Activated effector memory CD4-positive, alpha-beta T cell treated with anti-CD3 and anti-CD28 coated beads, Interleukin-2, amount 50 U/mL, for 16 hours (primary cell): ENCODE data around the gene NECTIN3.

Experiments used
- DNase-seq: peaks from one replicate; pipeline ENCODE4 v3.0.0-alpha.2; 2020

Gene NECTIN3

GRCh38 chr3:111071257-111072030 is at the start of gene NECTIN3:
NECTIN3 (plus strand) TSS chr3:111071816; CDS start chr3:111072018, 202 bp downstream.
- peak; percentile 95 for DNase-seq

GRCh38 chr3:111027868-111028267 is 43.7 kb upstream of the NECTIN3 start:
- no peak for DNase-seq

- DNase-seq = no peak
These were observed 40.1 kb upstream of the NECTIN3 start for GRCh38 chr3:111031538-111031937.

GRCh38 chr3:111032677-111033076 is 38.9 kb upstream of the NECTIN3 start:
- DNase-seq = no peak

GRCh38 chr3:111033470-111034050 is 38.1 kb upstream of the NECTIN3 start:
- no peak for DNase-seq

- no peak for DNase-seq
These were observed 36.3 kb upstream of the NECTIN3 start for GRCh38 chr3:111035316-111035715.

GRCh38 chr3:111035902-111036301 is 35.7 kb upstream of the NECTIN3 start:
- DNase-seq = no peak

- DNase-seq = no peak
These were observed 30.7 kb upstream of the NECTIN3 start for GRCh38 chr3:111040959-111041358.

GRCh38 chr3:111045564-111045963 is 26.1 kb upstream of the NECTIN3 start:
- no peak for DNase-seq

- no peak for DNase-seq
These were observed 24.6 kb upstream of the NECTIN3 start for GRCh38 chr3:111047042-111047441.

GRCh38 chr3:111047812-111048435 is 23.7 kb upstream of the NECTIN3 start:
- DNase-seq = no peak

GRCh38 chr3:111051354-111051753 is 20.3 kb upstream of the NECTIN3 start:
- DNase-seq = no peak

- DNase-seq = no peak
These were observed 3.0 kb upstream of the NECTIN3 start for GRCh38 chr3:111068574-111068973.

- DNase-seq = no peak
These were observed 1.4 kb upstream of the NECTIN3 start for GRCh38 chr3:111069974-111070771.

GRCh38 chr3:111070772-111071256 is 802 bp upstream of the NECTIN3 start:
- peak; percentile 74 for DNase-seq

GRCh38 chr3:111072031-111072921 is 660 bp downstream of the NECTIN3 start:
- DNase-seq = peak; percentile 74

- DNase-seq = no peak
These were observed 1.6 kb downstream of the NECTIN3 start for GRCh38 chr3:111073218-111073617.

- DNase-seq = no peak
These were observed 5.1 kb downstream of the NECTIN3 start for GRCh38 chr3:111076732-111077131.

GRCh38 chr3:111077369-111077768 is 5.8 kb downstream of the NECTIN3 start:
- DNase-seq = no peak

GRCh38 chr3:111080413-111080812 is 8.8 kb downstream of the NECTIN3 start:
- DNase-seq = no peak

GRCh38 chr3:111081008-111081545 is 9.5 kb downstream of the NECTIN3 start:
- DNase-seq = no peak

GRCh38 chr3:111084911-111085310 is 13.3 kb downstream of the NECTIN3 start:
- no peak for DNase-seq
